ENCODE data around the gene ABI3. TPM values are rescaled to one million over a fixed set of nuclear protein-coding genes. Genes with fewer than 3 reads are reported as not detected.
"Not testable (repeated sequence)": the region's sequence is repeated elsewhere in the genome, so short reads cannot be mapped to it uniquely, and the experiment has no call there.

Gene ABI3
- polyA plus RNA-seq (ENCODE audit: insufficient read length in 10 of 10), result 1 to 10 TPM; 3.0 to 5.4 (median 4.0) TPM
- long read RNA-seq, donor 1, partial matches to known transcripts, result 0 of 1 reads
- long read RNA-seq, donor 1, other reads (novel, unspliced or antisense), result 0 of 1 reads
- long read RNA-seq, donor 2, partial matches to known transcripts, result 0 of 2 reads
- long read RNA-seq, donor 2, other reads (novel, unspliced or antisense), result 0 of 2 reads
- long read RNA-seq, donor 3, result 0 reads
- long read RNA-seq, donor 4, partial matches to known transcripts, result 0 of 2 reads
- long read RNA-seq, donor 4, other reads (novel, unspliced or antisense), result 0 of 2 reads
- long read RNA-seq, donor 5, partial matches to known transcripts, result 0 of 1 reads
- long read RNA-seq, donor 5, other reads (novel, unspliced or antisense), result 0 of 1 reads
- long read RNA-seq, donor 6, partial matches to known transcripts, result 0 of 2 reads
- long read RNA-seq, donor 6, other reads (novel, unspliced or antisense), result 0 of 2 reads
- long read RNA-seq, donor 7, partial matches to known transcripts, result 0 of 1 reads
- long read RNA-seq, donor 7, other reads (novel, unspliced or antisense), result 0 of 1 reads
- long read RNA-seq, donor 8, result 0 reads
- long read RNA-seq, donor 9, result 0 reads

GRCh38 chr17:49210158-49211029 lies at the start of gene ABI3, which contains the start of gene GNGT2:
TSS of gene ABI3 (plus strand) at chr17:49210707. CDS start at chr17:49210725, 18 bp downstream.
TSS of gene GNGT2 (minus strand) at chr17:49210574. CDS start at chr17:49207422, 3,152 bp downstream.
- peak in 1 of 3 donors; percentile 69 for DNase-seq

GRCh38 chr17:49162866-49163265 lies 47.6 kb upstream of the ABI3 start:
- no peak for DNase-seq

DNA sequence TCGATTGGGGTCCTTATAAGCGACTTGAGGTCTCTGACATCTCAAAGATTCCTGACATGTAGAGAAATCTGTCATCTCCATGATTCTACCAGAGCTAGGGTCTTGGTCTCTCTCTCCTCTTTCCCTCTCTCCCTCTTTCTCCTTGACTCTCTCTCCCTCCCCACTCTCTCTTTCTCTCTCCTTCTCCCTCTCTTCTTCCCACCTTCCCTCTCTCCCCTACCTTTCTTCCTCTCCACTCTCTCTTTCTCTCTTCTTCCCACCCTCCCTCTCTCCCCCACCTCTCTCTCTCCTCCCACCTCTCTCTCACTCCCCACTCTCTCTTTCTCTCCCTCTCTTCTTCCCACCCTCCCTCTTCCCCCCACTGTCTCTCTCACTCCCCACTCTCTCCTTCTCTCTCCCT lies 45.4 kb upstream of the ABI3 start:
- DNase-seq, result no peak

DNA sequence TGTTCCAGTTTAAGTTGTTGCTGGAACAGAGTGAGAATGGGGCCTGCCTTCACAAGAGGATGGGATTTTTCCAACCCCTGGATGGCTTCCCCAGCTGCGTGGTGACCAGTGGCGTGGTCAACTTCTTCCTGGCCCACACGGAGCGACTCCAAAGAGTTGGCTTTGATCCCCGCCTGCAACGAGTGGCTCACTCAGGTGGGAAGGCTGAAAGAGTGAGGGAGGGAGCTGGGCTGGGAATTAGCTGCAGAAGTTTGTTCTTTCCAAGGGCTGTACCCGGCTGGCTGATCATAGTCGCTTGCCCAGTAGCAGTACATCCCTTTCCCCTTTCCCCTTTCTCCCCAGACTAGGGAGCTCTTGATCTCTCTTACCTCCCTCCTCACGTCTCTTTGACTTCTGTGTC lies 41.8 kb upstream of the ABI3 start:
- DNase-seq, result no peak

DNA sequence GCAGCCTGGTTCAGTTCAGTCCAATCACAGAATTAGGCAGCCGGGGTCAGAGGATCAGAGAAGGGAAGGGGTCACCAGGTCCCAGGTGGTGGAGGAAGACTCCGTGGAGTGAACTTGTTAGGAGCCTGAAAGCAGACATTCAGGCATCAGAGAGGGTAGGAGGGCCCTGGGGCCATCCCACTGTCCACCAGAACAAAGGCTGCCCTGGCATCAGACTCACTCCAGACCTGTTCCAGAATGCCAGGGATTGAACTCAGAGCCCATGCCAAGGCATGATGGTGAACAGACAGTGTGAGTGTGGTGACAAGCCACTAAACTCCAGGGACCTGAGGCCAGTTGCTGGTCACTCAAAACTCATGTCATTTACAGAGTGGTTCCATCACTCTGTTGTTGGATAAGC lies 40.3 kb upstream of the ABI3 start:
- no peak for DNase-seq

DNA sequence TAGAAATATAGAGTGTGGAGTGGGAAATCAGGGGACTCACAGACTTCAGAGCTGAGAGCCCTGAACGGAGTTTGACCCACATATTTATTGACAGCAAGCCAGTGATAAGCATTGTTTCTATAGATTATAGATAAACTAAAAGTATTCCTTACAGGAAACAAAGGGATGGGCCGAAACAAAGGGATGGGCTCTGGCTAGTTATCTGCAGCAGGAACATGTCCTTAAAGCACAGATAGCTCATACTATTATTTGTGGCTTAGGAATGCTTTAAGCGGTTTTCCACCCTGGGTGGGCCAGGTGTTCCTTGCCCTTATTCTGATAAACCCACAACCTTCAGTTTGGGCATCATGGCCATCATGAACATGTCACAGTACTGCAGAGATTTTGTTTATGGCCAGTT lies 39.8 kb upstream of the ABI3 start:
- DNase-seq, result not testable (repeated sequence)

DNA sequence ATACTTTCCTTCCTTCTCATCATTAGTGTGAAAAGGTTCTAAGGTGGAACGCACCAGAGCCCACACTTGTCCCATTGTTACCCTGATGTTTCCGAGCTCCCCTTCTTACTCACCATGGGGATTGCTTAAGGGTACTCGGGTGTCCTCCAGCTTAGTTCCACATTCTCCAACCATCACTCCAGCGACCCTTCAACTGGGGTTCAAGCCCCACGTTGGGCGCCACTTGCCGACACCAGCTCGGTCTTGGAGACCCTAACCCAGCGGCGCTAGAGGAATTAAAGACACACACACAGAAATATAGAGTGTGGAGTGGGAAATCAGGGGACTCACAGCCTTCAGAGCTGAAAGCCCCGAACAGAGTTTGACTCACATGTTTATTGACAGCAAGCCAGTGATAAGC lies 34.5 kb upstream of the ABI3 start:
- DNase-seq, result not testable (repeated sequence)

DNA sequence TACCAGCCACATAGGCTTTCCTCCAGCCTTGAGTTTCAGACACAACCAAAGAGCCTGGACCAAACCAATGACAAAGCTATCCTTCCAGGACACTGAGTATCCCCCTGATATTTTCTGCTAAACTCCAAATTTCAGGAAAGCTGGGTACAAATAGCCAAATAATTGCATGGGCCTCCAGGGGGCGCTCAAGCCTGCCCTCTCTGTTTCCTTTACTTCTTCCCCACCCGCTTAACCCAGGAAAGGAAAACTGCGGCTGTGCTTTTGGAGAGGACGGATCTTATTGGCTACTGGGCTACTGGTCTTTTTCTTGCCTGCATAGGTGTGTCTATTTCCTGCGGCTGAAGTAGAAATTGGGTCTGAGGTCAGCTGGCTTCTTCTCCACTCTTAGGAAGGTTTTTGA lies 30.2 kb upstream of the ABI3 start:
- DNase-seq, result peak; percentile 28 to 52 (median 38)

- no peak for DNase-seq
Observed at GRCh38 chr17:49180998-49181635, 29.4 kb upstream of the ABI3 start.

DNA sequence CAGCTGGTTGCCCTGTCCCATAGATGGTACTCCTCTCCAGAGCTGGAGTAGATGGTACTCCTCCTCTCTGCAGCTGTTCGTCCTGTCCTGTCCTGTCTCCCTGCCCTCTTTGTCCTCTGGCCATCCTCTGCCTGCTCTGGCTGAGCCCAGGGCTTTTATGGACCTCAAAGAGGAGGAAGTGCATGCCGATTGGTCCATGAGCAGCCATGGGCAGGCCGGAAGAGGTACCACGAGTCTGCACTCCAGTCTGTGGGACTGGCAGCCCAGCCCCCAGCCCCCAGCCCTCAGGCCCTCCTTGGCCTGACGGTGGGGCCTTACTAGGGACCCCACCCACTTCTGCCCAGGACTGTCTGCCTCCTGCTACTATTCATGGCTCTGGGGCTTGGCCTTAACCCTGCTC lies 27.2 kb upstream of the ABI3 start:
- no peak for DNase-seq

- no peak for DNase-seq
Observed at GRCh38 chr17:49183801-49184200, 26.7 kb upstream of the ABI3 start.

GRCh38 chr17:49184522-49184921 lies 26.0 kb upstream of the ABI3 start:
- DNase-seq, result not testable (repeated sequence)

DNA sequence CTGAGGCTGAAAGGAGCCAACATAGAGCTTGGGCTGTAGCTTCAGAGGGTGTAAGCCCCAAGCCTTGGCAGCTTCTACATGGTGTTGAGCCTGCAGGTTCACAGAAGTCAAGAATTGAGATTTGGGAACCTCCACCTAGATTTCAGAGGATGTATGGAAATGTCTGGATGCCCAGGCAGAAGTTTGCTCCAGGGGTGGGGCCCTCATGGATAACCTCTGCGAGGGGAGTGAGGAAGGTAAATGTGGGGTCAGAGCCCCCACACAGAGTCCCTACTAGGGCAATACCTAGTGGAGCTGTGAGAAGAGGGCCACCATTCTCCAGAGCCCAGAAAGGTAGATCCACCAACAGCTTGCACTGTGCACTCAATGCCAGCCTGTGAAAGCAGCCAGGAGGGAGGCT lies 25.1 kb upstream of the ABI3 start:
- not testable (repeated sequence) for DNase-seq

GRCh38 chr17:49187301-49187700 lies 23.2 kb upstream of the ABI3 start:
- no peak for DNase-seq

DNA sequence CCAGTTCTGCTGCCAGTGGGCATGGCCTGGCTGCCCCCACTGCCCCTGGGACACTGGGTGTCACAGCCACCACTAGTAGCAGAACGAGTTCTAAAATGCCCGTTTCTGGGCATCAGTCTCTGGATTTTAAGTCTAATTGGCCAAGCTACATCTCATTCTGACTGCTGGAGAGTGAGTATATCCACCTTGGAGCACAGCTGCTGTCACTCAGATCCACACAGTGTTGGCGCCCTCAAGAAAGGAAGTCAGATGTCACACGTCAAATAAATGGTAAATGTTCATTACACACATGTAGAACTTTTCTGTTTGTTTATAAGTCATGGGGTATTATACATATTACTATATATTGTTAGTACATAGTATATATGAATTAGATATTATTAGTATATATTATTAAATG lies 19.6 kb upstream of the ABI3 start:
- DNase-seq, result no peak

DNA sequence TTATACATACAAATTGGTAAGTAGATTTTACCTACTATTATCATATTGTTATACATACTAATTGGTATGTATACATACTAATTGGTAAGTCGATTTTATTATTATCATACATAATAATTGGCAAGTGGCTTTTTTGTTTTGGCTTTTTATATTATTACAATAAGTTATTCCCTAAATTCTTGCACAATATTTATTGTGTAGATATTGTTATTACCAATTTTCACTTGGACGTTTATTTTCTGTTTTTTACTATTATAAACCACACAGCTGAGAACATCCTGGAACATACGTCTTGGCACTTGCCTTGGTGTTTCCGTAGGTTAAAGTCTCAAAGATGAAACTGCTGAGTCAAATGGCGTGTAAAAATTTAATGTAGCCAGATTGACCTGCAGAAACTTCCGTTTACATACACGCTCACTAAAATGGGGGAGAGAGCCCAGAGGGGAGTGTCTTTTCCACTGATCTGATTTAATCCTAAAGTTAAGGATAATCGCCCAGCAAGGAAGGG lies 19.0 kb upstream of the ABI3 start:
- DNase-seq, result no peak

DNA sequence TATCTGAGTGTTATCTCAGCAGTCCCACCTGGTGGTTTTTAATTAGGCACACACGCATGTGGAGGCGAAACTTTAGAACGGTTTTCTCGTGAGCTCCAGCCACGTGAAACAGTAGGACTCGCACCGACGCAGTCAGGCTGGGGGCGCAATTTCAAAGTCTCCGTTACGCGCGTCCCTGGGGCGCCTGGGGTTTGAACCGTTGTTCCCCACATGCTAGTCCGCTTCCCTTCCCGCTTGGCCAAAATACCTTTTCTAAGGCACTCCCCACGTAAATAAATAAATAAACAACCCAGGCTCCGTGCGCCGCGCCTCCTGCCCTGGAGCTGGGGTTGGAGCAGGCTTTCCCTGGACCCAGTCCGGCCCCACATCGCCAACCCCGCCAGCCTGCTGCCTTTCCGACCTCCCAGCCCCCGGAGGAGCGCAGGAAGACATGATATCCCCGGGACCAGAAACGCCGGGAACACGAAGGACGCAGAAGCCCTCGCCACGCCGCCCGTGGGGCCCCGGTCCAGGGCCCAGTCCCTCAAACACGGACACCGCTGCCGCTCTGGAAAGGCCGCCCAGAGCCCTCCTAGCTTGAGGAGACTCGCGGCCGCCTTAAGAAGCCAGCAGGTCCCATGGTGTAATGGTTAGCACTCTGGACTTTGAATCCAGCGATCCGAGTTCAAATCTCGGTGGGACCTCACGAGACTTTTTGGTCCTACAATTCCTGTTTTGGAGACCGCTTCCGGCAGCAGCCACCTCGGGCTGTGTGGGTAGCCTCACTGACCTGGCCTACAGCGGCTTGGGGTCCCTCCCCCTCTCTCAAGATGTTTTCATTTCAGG lies 18.4 kb upstream of the ABI3 start:
- DNase-seq, result peak; percentile 84 to 97 (median 94)

DNA sequence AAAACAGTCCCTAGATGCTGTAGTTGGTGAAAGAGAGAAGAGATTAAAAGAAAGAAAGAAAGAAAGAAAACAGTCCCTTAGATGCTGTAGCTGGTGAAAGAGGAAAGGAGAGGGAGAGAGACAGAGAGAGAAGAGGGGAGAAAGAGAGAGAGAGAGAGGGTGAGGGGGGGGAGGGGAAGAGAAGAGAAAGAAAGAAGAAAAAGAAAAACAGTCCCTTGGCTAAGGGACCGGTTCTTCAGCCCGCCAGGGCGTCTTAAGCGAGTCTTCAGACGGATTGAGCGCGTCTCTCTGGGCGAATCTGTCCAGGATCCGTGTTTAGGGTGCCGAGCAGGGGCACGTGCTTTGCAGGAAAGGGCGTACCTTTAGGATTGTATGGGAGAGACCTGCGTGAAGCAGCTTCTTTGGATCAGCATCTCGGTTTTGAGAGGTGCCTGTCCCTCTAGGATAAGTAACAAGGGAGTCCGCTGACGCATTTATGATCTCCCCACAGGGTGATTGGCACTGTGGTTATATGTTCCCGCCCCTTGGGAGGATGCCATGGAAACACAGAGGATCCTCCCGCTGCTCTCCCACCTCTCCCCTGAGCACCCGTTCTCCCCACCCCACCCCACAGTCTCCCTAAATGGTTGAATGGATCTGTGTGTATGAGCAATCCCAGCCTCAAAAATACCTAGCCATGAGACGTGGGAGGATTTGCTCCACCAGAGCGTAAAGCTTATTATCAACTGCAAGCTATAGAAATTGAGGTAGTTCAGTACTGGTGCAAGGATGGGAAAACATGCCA lies 16.8 kb upstream of the ABI3 start:
- peak; percentile 27 to 65 (median 47) for DNase-seq

DNA sequence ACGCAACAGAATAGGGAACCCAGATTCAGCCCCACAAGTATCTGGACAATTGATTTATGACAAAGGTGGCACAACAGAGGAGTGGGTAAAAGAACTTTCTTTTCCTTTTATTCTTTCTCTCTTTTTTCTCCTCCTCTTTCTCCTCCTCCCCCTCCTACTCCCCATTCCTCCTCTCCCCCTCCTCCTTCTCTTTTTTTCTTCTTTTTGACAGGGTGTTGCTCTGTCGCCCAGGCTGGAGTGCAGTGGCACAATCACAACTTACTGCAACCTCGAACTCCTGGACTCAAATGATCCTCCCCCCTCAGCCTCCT lies 16.3 kb upstream of the ABI3 start:
- no peak for DNase-seq

DNA sequence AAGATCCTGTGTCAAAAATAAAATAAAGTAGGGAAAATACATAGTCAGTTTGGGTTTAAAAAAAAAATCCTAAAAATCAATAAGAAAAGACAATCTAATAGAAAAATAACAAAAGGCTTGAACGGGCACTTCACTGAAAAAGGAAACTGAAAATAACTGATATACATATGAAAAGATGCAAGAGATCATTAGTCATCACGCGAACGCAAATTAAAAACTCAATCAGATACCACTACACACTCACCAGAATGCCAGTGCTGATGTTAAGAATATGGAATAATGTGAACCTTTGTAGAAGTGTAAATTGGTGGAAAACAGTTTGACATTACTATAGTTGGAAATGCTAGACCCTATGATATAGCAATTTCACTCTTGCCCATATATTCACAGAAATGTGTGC lies 14.8 kb upstream of the ABI3 start:
- no peak for DNase-seq
